ENCODE results near the gene APOL1.
"Not testable (repeated sequence)": the region's sequence is repeated elsewhere in the genome, so short reads cannot be mapped to it uniquely, and the experiment has no call there.

DNA sequence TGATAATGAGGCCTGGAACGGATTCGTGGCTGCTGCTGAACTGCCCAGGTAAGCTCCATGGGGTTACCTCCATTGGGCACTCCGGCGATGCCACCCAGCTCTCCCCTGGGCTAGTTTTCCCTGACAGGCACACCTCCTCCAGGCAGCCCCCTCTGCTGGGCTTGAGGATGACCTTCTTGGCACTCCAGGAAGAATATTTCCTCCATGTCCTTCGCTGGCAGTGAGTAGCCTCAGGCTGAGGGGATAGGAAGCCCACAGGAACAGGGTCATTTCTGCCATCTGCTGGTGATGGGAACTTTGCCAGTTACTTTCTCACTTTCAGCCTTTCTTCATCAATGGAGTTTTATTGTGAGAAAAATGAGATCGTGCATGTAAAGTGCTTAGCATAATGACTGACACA, 8.7 kb downstream of the APOL1 start:
- TF ChIP-seq, protein P1, sequence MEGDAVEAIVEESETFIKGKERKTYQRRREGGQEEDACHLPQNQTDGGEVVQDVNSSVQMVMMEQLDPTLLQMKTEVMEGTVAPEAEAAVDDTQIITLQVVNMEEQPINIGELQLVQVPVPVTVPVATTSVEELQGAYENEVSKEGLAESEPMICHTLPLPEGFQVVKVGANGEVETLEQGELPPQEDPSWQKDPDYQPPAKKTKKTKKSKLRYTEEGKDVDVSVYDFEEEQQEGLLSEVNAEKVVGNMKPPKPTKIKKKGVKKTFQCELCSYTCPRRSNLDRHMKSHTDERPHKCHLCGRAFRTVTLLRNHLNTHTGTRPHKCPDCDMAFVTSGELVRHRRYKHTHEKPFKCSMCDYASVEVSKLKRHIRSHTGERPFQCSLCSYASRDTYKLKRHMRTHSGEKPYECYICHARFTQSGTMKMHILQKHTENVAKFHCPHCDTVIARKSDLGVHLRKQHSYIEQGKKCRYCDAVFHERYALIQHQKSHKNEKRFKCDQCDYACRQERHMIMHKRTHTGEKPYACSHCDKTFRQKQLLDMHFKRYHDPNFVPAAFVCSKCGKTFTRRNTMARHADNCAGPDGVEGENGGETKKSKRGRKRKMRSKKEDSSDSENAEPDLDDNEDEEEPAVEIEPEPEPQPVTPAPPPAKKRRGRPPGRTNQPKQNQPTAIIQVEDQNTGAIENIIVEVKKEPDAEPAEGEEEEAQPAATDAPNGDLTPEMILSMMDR (IDR thresholded peaks at IDR 0.05): not testable (repeated sequence)
- not testable (repeated sequence) for TF ChIP-seq ZFX (IDR thresholded peaks at IDR 0.05; ENCODE audit: borderline replicate concordance)

Data from 22Rv1 (cell line).